ENCODE data around the gene SPACA4. TPM values are rescaled to one million over a fixed set of nuclear protein-coding genes. Genes with fewer than 3 reads are reported as not detected.

Gene SPACA4
- total and polyA plus RNA-seq, 10 of the 15 experiments (the other 5 are each of a cell fraction or from before 2014, with no cell fraction given), result not detected

GRCh38 chr19:48596679-48597465 is 9.7 kb upstream of the SPACA4 start (continued):
- peak; percentile 21; the same call in 1 of the 2 replicates for TF ChIP-seq ZBTB40 (IDR thresholded peaks at IDR 0.05; ENCODE audit: borderline replicate concordance)
- peak; percentile 74 for TF ChIP-seq YY1 (IDR thresholded peaks at IDR 0.05; ENCODE audit: low read depth, low read length)
- TF ChIP-seq, protein P1, sequence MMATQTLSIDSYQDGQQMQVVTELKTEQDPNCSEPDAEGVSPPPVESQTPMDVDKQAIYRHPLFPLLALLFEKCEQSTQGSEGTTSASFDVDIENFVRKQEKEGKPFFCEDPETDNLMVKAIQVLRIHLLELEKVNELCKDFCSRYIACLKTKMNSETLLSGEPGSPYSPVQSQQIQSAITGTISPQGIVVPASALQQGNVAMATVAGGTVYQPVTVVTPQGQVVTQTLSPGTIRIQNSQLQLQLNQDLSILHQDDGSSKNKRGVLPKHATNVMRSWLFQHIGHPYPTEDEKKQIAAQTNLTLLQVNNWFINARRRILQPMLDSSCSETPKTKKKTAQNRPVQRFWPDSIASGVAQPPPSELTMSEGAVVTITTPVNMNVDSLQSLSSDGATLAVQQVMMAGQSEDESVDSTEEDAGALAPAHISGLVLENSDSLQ (IDR thresholded peaks at IDR 0.05), result no peak
- no peak for TF ChIP-seq PML (IDR thresholded peaks at IDR 0.05; ENCODE audit: low read length)
- TF ChIP-seq KLF5 (IDR thresholded peaks at IDR 0.05; ENCODE audit: partially characterized antibody), result no peak
- TF ChIP-seq, protein P2, sequence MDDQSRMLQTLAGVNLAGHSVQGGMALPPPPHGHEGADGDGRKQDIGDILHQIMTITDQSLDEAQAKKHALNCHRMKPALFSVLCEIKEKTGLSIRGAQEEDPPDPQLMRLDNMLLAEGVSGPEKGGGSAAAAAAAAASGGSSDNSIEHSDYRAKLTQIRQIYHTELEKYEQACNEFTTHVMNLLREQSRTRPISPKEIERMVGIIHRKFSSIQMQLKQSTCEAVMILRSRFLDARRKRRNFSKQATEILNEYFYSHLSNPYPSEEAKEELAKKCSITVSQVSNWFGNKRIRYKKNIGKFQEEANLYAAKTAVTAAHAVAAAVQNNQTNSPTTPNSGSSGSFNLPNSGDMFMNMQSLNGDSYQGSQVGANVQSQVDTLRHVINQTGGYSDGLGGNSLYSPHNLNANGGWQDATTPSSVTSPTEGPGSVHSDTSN (IDR thresholded peaks at IDR 0.05; ENCODE audit: insufficient replicate concordance, low read depth, low read length), result no peak
- TF ChIP-seq RUNX3 (IDR thresholded peaks at IDR 0.05; ENCODE audit: low read length), result peak; percentile 62
- TF ChIP-seq, protein P3, sequence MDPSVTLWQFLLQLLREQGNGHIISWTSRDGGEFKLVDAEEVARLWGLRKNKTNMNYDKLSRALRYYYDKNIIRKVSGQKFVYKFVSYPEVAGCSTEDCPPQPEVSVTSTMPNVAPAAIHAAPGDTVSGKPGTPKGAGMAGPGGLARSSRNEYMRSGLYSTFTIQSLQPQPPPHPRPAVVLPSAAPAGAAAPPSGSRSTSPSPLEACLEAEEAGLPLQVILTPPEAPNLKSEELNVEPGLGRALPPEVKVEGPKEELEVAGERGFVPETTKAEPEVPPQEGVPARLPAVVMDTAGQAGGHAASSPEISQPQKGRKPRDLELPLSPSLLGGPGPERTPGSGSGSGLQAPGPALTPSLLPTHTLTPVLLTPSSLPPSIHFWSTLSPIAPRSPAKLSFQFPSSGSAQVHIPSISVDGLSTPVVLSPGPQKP (IDR thresholded peaks at IDR 0.05; ENCODE audit: low read depth, low read length), result no peak
- TF ChIP-seq WRNIP1 (IDR thresholded peaks at IDR 0.05; ENCODE audit: borderline replicate concordance, low read depth, low read length), result no peak
- no peak for TF ChIP-seq TARDBP (IDR thresholded peaks at IDR 0.05; ENCODE audit: borderline replicate concordance)
- no peak for TF ChIP-seq ZNF207 (IDR thresholded peaks at IDR 0.05; ENCODE audit: borderline replicate concordance)
- TF ChIP-seq SMARCA5 (IDR thresholded peaks at IDR 0.05), result no peak
- no peak for TF ChIP-seq NFYA (IDR thresholded peaks at IDR 0.05; ENCODE audit: borderline replicate concordance, low read depth, low read length)

All from GM12878 (cell line).